HCT116 (cell line): Measurements from ENCODE around the gene ADAMTSL2. TPM values are rescaled to one million over a fixed set of nuclear protein-coding genes. Genes with fewer than 3 reads are reported as not detected.

ENCODE experiments used
- ATAC-seq: fragments of 200-7000 bp; cut with Tn5 transposase; 2 replicates; pipeline ENCODE4 v1.9.1; 2020; ENCODE audit warnings: mild to moderate bottlenecking, moderate library complexity
- BruUV-seq: library from RNA; stranded (reverse); fragments of 400-500 nt; replicated peaks from 2 replicates; lab custom pipeline; 2021; lab: Mats Ljungman, UMichigan
- CTCF ChIA-PET: fragments of 300-600 bp; sonication (Branson Sonifier 250); formaldehyde crosslinking; loops from one replicate; lab custom pipeline; 2021; ENCODE audit warnings: antibody characterized with exemption; lab: Charles Lee
- POLR2A ChIA-PET: fragments of 300-600, 350-600 bp; sonication (Branson Sonifier 250); formaldehyde crosslinking; loops from one replicate; lab custom pipeline; 2021; ENCODE audit warnings: antibody characterized with exemption; lab: Charles Lee
- RAD21 ChIA-PET, 2 experiments: fragments of 300-600 bp; sonication (Branson Sonifier 250); formaldehyde crosslinking; loops; one replicate each; lab custom pipeline; 2023; ENCODE audit warnings: low total read pairs in 2 of 2; ENCODE audit not compliant: uncharacterized antibody in 2 of 2, unreplicated experiment in 2 of 2, low non-redundant PET in 1 of 2; lab: Charles Lee
- DNase-seq: peaks from one replicate; pipeline ENCODE4 v3.0.0-alpha.2; 2010; ENCODE audit warnings: low read depth, low spot score
- H2AFZ ChIP-seq: fragments of 200-600 bp; shearing (Covaris generic), sonication (generic); 2 replicates; pipeline ENCODE4 v1.6.1; 2017; ENCODE audit warnings: low read depth, mixed run types, mixed read lengths, antibody characterized with exemption, low read length; ENCODE audit not compliant: poor library complexity, severe bottlenecking
- H3K27ac ChIP-seq: 2 replicates; pipeline ENCODE4 v1.5.1; 2012; ENCODE audit warnings: low read depth, low read length
- H3K27me3 ChIP-seq: fragments of 200-600 bp; sonication (generic); 2 replicates; pipeline ENCODE4 v1.6.1; 2016; ENCODE audit warnings: mixed run types, low read length, mixed read lengths; ENCODE audit not compliant: insufficient read depth
- H3K36me3 ChIP-seq, 2 experiments: fragments of 200-500 bp in 1 of 2; fragments of 200-600 bp in 1 of 2; sonication (Bioruptor generic) in 1 of 2; sonication (generic) in 1 of 2; 2 replicates each; pipeline versions ENCODE4 v1.5.1 to v1.6.1; 2014 to 2016; ENCODE audit warnings: low read length in 2 of 2, inconsistent platforms in 1 of 2, mixed read lengths in 1 of 2, mixed run types in 1 of 2; ENCODE audit not compliant: insufficient read depth in 2 of 2, control insufficient read depth in 1 of 2
- H3K4me1 ChIP-seq, 2 experiments: fragments of 200-600 bp in 1 of 2; sonication (generic) in 1 of 2; 2 replicates each; pipeline versions ENCODE4 v1.5.1 to v1.6.1; 2012 to 2017; ENCODE audit warnings: low read length in 2 of 2, inconsistent platforms in 1 of 2, mild to moderate bottlenecking in 1 of 2, mixed read lengths in 1 of 2, mixed run types in 1 of 2, moderate library complexity in 1 of 2; ENCODE audit not compliant: insufficient read depth in 2 of 2, control insufficient read depth in 1 of 2
- H3K4me2 ChIP-seq: fragments of 200-600 bp; sonication (generic); 2 replicates; pipeline ENCODE4 v1.6.1; 2017; ENCODE audit warnings: mixed run types, low read length, mixed read lengths
- H3K4me3 ChIP-seq, 2 experiments: fragments of 200-600 bp in 1 of 2; sonication (generic) in 1 of 2; replicated peaks in 1 of 2; 2 replicates each; pipeline ENCODE4 v1.5.1; 2011 to 2016; ENCODE audit warnings: low read length in 2 of 2, control low read depth in 1 of 2, low read depth in 1 of 2, mild to moderate bottlenecking in 1 of 2, mixed read lengths in 1 of 2, mixed run types in 1 of 2
- H3K79me2 ChIP-seq: fragments of 200-600 bp; sonication (generic); 2 replicates; pipeline ENCODE4 v1.6.1; 2017; ENCODE audit warnings: mild to moderate bottlenecking, mixed run types, low read length, moderate library complexity, mixed read lengths; ENCODE audit not compliant: insufficient read depth
- H3K9ac ChIP-seq: fragments of 200-600 bp; sonication (generic); 2 replicates; pipeline ENCODE4 v1.6.1; 2016; ENCODE audit warnings: low read length, mixed read lengths
- H3K9me2 ChIP-seq: fragments of 200-600 bp; sonication (generic), shearing (Covaris generic); 2 replicates; pipeline ENCODE4 v1.6.1; 2017; ENCODE audit warnings: mixed run types, mild to moderate bottlenecking, moderate library complexity; ENCODE audit not compliant: insufficient read depth
- H3K9me3 ChIP-seq, 2 experiments: fragments of 200-500 bp in 1 of 2; fragments of 200-600 bp in 1 of 2; sonication (Bioruptor generic) in 1 of 2; sonication (generic) in 1 of 2; 2 replicates each; pipeline ENCODE4 v1.6.1; 2014 to 2017; ENCODE audit warnings: low read length in 2 of 2, mixed read lengths in 2 of 2, inconsistent platforms in 1 of 2, low read depth in 1 of 2, mild to moderate bottlenecking in 1 of 2, mixed run types in 1 of 2, moderate library complexity in 1 of 2; ENCODE audit not compliant: control insufficient read depth in 1 of 2, insufficient read depth in 1 of 2
- H4K20me1 ChIP-seq: fragments of 200-600 bp; sonication (generic), shearing (Covaris generic); 2 replicates; pipeline ENCODE4 v1.6.1; 2017; ENCODE audit warnings: mixed run types, mild to moderate bottlenecking, moderate library complexity; ENCODE audit not compliant: insufficient read depth
- EZH2phosphoT487 ChIP-seq: fragments of 200-600 bp; IDR thresholded peaks from 2 replicates; pipeline ENCODE4 v1.6.1; 2018; ENCODE audit warnings: antibody characterized with exemption, borderline replicate concordance
- JUND ChIP-seq: IDR thresholded peaks from 2 replicates; pipeline ENCODE4 v1.6.1; 2012
- RAD21 ChIP-seq: IDR thresholded peaks from 2 replicates; pipeline ENCODE4 v1.6.1; 2012; ENCODE audit warnings: low read depth, mild to moderate bottlenecking
- SIN3A ChIP-seq: IDR thresholded peaks from 2 replicates; pipeline ENCODE4 v1.6.1; 2012; ENCODE audit warnings: low read depth
- SP1 ChIP-seq: IDR thresholded peaks from 2 replicates; pipeline ENCODE4 v1.6.1; 2012; ENCODE audit warnings: low read depth
- YY1 ChIP-seq: IDR thresholded peaks from 2 replicates; pipeline ENCODE4 v1.6.1; 2011; ENCODE audit warnings: low read length, low read depth, moderate library complexity, mild to moderate bottlenecking; ENCODE audit not compliant: insufficient replicate concordance; ENCODE audit errors: extremely low read depth
- ZFX ChIP-seq: fragments of 450-650 bp; IDR thresholded peaks from 2 replicates; pipeline ENCODE4 v1.6.1; 2017
- ZNF274 ChIP-seq: fragments of 200-500 bp; sonication (Bioruptor generic); IDR thresholded peaks from 2 replicates; pipeline ENCODE4 v1.6.1; 2014; ENCODE audit warnings: mild to moderate bottlenecking, low read depth, low read length, inconsistent platforms
- intact Hi-C: fragments of 100-400 bp; cut with micrococcal nuclease; formaldehyde crosslinking; loops from 2 replicates; pipeline ENCODE4 v1.10.0; 2022
- total RNA-seq: library from RNA; stranded (reverse); gene quantifications from one replicate; pipeline ENCODE4 v1.2.1, GENCODE V29; 2021; ENCODE audit not compliant: unreplicated experiment
- TF ChIP-seq, protein P1 (sequence below): IDR thresholded peaks from 2 replicates; pipeline ENCODE4 v1.6.1; 2012; ENCODE audit warnings: low read depth
- TF ChIP-seq, protein P2 (sequence below): IDR thresholded peaks from 2 replicates; pipeline ENCODE4 v1.6.1; 2011; ENCODE audit warnings: mild to moderate bottlenecking, low read length, moderate library complexity; ENCODE audit not compliant: insufficient replicate concordance; ENCODE audit errors: extremely low read depth

The ADAMTSL2 gene
- total RNA-seq, 1 experiment from 2014 or later: not detected

- POLR2A ChIA-PET: no interaction called here
- H3K79me2 ChIP-seq: no peaks in the 10 kb centered on the region
- no peaks in the 10 kb centered on the region for H3K4me1 ChIP-seq
- CTCF ChIA-PET: no interaction called here
- H3K27ac ChIP-seq: no peak overlapping the region
- peaks cover 64% of the 10 kb centered on the region for H3K27me3 ChIP-seq
- H3K9me3 ChIP-seq: no peaks in the 10 kb centered on the region
- no peak overlapping the region for H2AFZ ChIP-seq
- TF ChIP-seq, protein P1, sequence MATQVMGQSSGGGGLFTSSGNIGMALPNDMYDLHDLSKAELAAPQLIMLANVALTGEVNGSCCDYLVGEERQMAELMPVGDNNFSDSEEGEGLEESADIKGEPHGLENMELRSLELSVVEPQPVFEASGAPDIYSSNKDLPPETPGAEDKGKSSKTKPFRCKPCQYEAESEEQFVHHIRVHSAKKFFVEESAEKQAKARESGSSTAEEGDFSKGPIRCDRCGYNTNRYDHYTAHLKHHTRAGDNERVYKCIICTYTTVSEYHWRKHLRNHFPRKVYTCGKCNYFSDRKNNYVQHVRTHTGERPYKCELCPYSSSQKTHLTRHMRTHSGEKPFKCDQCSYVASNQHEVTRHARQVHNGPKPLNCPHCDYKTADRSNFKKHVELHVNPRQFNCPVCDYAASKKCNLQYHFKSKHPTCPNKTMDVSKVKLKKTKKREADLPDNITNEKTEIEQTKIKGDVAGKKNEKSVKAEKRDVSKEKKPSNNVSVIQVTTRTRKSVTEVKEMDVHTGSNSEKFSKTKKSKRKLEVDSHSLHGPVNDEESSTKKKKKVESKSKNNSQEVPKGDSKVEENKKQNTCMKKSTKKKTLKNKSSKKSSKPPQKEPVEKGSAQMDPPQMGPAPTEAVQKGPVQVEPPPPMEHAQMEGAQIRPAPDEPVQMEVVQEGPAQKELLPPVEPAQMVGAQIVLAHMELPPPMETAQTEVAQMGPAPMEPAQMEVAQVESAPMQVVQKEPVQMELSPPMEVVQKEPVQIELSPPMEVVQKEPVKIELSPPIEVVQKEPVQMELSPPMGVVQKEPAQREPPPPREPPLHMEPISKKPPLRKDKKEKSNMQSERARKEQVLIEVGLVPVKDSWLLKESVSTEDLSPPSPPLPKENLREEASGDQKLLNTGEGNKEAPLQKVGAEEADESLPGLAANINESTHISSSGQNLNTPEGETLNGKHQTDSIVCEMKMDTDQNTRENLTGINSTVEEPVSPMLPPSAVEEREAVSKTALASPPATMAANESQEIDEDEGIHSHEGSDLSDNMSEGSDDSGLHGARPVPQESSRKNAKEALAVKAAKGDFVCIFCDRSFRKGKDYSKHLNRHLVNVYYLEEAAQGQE: no peak
- TF ChIP-seq EZH2phosphoT487 (no peak), ZNF274 (no peak), RAD21 (no peak), SP1 (no peak), ZFX (no peak), JUND (no peak), YY1 (no peak), SIN3A (no peak)
- TF ChIP-seq, protein P2, sequence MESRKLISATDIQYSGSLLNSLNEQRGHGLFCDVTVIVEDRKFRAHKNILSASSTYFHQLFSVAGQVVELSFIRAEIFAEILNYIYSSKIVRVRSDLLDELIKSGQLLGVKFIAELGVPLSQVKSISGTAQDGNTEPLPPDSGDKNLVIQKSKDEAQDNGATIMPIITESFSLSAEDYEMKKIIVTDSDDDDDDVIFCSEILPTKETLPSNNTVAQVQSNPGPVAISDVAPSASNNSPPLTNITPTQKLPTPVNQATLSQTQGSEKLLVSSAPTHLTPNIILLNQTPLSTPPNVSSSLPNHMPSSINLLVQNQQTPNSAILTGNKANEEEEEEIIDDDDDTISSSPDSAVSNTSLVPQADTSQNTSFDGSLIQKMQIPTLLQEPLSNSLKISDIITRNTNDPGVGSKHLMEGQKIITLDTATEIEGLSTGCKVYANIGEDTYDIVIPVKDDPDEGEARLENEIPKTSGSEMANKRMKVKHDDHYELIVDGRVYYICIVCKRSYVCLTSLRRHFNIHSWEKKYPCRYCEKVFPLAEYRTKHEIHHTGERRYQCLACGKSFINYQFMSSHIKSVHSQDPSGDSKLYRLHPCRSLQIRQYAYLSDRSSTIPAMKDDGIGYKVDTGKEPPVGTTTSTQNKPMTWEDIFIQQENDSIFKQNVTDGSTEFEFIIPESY: no peak
- H3K9ac ChIP-seq: no peak overlapping the region
- BruUV-seq: no TSS peak
- no peak for DNase-seq
- no peak overlapping the region for H3K4me2 ChIP-seq
- H3K9me2 ChIP-seq: no peaks in the 10 kb centered on the region
- no peak overlapping the region for H3K4me3 ChIP-seq
- no peaks in the 10 kb centered on the region for H3K36me3 ChIP-seq
- RAD21 ChIA-PET: no interaction called here
- no peaks in the 10 kb centered on the region for H4K20me1 ChIP-seq
- no peak for ATAC-seq
- intact Hi-C loops: no loop called here
Measured at GRCh38 chr9:133608889-133609288, 74.4 kb downstream of the ADAMTSL2 start.
